ENCODE results near the gene SLC16A5.

The SLC16A5 gene

DNA sequence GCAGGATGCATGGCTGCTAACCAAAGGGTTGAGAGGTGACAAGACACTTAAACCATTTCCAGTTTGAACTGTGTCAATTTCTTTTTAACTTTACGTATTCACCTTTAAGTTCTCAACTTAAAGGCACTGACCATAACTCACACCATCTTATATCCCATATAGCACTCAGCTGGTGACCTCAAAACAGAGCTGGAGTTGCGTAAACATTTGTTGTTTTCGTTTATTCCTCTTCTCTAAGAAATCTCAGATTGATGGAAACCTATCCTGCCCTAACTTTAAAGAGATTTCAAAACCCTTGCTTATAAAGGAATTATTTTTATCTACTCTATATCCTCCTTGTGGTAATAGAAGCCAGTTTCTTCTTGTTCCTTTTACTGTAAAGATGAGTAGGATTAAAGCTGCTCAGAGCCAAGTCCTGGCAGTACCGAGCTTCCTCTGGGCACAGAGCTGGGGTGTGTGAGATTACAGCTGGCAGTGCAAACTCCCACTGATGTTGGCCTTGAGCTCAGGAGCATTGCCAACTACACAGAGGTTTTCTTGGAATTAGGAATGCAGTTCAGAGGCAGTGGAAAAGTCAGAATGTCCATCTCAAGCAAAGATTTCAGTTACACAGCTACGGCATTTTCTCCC, 39.4 kb upstream of the SLC16A5 start:
- Histone ChIP-seq H3K9me3 (ENCODE audit: control insufficient read depth in 1 of 2, low read length in 2 of 2) (no peaks in the 10 kb centered on the region), H3K27ac (ENCODE audit: low read depth, low read length) (no peak overlapping the region), H3K27me3 (ENCODE audit: control insufficient read depth in 1 of 2, insufficient read depth in 2 of 2, low read length in 2 of 2) (no peaks in the 10 kb centered on the region), H3K4me1 (ENCODE audit: control insufficient read depth in 1 of 2, insufficient read depth in 2 of 2, low read length in 2 of 2) (peaks cover 16 to 17% of the 10 kb centered on the region in 2 donors), H3K9ac (ENCODE audit: low read depth in 1 of 2, low read length in 2 of 2) (peak overlapping the region; percentile 68 to 81), H3K36me3 (ENCODE audit: control insufficient read depth in 1 of 2, insufficient read depth in 2 of 2, low read length in 2 of 2) (peaks cover 10 to 14% of the 10 kb centered on the region in 2 donors), H3K4me3 (ENCODE audit: low read depth in 1 of 2, low read length in 2 of 2) (peak overlapping the region; percentile 63 to 86)

DNA sequence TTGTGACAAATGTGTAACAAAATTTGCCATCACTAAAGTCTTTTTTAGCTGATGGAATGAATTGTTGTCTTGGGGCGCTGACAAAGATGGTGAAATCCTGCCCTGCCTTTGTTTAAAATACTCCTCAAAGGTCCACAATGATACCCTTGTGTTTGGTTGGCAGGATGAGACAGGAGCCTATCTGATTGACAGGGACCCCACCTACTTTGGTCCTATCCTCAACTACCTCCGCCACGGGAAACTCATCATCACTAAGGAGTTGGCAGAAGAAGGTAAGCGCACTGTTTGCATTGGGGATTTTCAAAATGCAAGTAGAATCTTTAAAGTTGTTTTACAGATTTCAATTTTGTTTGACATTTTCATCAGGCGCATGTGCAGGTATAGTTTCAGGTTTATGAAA, 38.7 kb upstream of the SLC16A5 start:
- peaks cover 16 to 17% of the 10 kb centered on the region in 2 donors for H3K4me1 ChIP-seq (ENCODE audit: control insufficient read depth in 1 of 2, insufficient read depth in 2 of 2, low read length in 2 of 2)
- no peak overlapping the region for H3K4me3 ChIP-seq (ENCODE audit: low read depth in 1 of 2, low read length in 2 of 2)
- no peak overlapping the region for H3K9ac ChIP-seq (ENCODE audit: low read depth in 1 of 2, low read length in 2 of 2)
- H3K27me3 ChIP-seq (ENCODE audit: control insufficient read depth in 1 of 2, insufficient read depth in 2 of 2, low read length in 2 of 2): no peaks in the 10 kb centered on the region
- peaks cover 10 to 18% of the 10 kb centered on the region in 2 donors for H3K36me3 ChIP-seq (ENCODE audit: control insufficient read depth in 1 of 2, insufficient read depth in 2 of 2, low read length in 2 of 2)
- no peaks in the 10 kb centered on the region for H3K9me3 ChIP-seq (ENCODE audit: control insufficient read depth in 1 of 2, low read length in 2 of 2)
- H3K27ac ChIP-seq (ENCODE audit: low read depth, low read length): no peak overlapping the region

DNA sequence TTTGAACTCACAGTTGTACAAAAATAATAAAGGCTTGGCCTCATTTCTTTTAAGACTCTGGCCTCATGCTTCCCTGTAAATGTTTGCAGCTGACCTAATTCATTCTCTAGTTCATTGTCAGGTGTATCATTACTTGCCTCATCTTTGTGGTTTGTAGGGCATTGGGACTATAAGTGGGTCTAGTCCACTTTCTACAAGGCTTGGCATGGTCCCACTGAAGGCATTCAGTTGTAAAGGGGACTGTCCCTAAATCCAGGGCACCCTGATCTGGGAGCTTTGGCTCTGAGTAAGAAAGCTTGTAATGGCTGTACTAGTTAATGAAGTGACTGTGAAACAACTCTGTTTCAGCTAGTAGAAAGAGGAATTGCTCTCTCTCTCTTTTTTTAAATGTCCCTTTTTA, 38.0 kb upstream of the SLC16A5 start:
- Histone ChIP-seq H3K9me3 (ENCODE audit: control insufficient read depth in 1 of 2, low read length in 2 of 2) (no peaks in the 10 kb centered on the region), H3K4me3 (ENCODE audit: low read depth in 1 of 2, low read length in 2 of 2) (no peak overlapping the region), H3K9ac (ENCODE audit: low read depth in 1 of 2, low read length in 2 of 2) (no peak overlapping the region), H3K36me3 (ENCODE audit: control insufficient read depth in 1 of 2, insufficient read depth in 2 of 2, low read length in 2 of 2) (peaks cover 10 to 22% of the 10 kb centered on the region in 2 donors), H3K4me1 (ENCODE audit: control insufficient read depth in 1 of 2, insufficient read depth in 2 of 2, low read length in 2 of 2) (peaks cover 16 to 17% of the 10 kb centered on the region in 2 donors), H3K27me3 (ENCODE audit: control insufficient read depth in 1 of 2, insufficient read depth in 2 of 2, low read length in 2 of 2) (no peaks in the 10 kb centered on the region), H3K27ac (ENCODE audit: low read depth, low read length) (no peak overlapping the region)

DNA sequence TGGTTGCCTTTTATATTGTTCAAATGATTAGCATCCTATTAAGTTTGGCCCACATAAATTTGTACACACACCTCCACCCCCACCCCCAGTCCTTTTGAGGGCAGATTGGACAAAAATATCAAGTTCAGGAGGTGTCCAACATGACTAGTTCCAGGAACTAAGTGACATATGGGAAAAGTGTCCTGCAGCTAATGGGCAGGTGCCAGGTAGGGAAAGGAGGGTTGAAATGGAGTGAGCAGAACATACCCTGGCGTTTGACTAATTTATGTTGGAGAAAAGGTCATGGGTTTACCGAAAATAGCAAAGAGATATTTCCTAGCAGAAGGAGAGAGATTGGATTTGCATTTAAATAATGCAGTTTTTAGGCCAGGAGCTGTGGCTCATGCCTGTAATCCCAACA, 35.8 kb upstream of the SLC16A5 start:
- Histone ChIP-seq H3K36me3 (ENCODE audit: control insufficient read depth in 1 of 2, insufficient read depth in 2 of 2, low read length in 2 of 2) (peaks cover 10 to 26% of the 10 kb centered on the region in 2 donors), H3K27me3 (ENCODE audit: control insufficient read depth in 1 of 2, insufficient read depth in 2 of 2, low read length in 2 of 2) (no peaks in the 10 kb centered on the region), H3K4me1 (ENCODE audit: control insufficient read depth in 1 of 2, insufficient read depth in 2 of 2, low read length in 2 of 2) (peaks cover 13 to 16% of the 10 kb centered on the region in 2 donors), H3K27ac (ENCODE audit: low read depth, low read length) (no peak overlapping the region), H3K9me3 (ENCODE audit: control insufficient read depth in 1 of 2, low read length in 2 of 2) (no peaks in the 10 kb centered on the region), H3K4me3 (ENCODE audit: low read depth in 1 of 2, low read length in 2 of 2) (no peak overlapping the region), H3K9ac (ENCODE audit: low read depth in 1 of 2, low read length in 2 of 2) (no peak overlapping the region)

DNA sequence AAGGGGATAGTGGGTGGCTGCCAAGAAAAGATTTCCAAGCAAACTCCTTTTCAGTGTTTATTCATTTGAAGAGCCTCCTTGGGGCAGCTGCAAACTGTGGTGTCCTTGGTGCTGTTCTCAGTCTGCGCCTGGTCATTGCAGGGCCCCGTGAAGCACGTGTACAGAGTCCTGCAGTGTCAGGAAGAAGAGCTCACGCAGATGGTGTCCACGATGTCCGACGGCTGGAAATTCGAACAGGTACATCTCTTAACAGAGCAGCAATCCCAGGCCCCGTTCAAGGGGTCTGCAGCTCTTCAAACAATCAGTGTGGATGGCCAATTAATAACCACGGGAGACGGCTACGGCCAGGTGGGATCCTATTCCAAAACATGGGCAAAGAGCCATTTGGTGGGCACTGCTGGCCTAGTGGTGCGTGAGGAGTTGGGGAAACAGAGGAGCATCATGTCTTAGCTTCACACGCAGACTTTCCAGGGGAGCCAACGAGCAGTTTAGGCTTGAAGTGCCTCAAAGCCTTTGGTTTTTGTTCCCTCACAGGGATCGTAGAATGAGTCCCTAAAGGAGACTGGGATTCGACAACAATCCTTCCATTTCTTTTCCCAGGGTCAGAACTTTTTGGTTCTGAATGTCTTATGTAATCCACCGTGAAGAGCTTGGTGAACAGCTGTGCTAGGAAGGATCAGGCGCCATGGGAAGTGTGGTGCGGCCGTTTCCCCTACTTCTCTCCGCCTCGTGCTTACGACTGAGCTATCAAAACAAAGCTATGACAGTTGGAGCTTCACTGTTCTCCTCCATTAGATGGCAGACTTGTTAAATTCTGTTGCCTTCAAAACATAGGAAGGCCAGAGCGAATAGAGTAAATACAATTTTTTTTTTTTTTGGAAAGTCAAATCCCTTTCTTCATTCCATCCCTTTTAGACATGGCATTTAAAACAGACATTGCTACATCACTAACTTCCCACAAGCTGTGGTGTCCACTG, 28.1 kb upstream of the SLC16A5 start:
- Histone ChIP-seq H3K9me3 (ENCODE audit: control insufficient read depth in 1 of 2, low read length in 2 of 2) (no peaks in the 10 kb centered on the region), H3K36me3 (ENCODE audit: control insufficient read depth in 1 of 2, insufficient read depth in 2 of 2, low read length in 2 of 2) (peaks cover 27 to 50% of the 10 kb centered on the region in 2 donors), H3K4me1 (ENCODE audit: control insufficient read depth in 1 of 2, insufficient read depth in 2 of 2, low read length in 2 of 2) (peaks cover 0 to 5% of the 10 kb centered on the region in 2 donors), H3K4me3 (ENCODE audit: low read depth in 1 of 2, low read length in 2 of 2) (no peak overlapping the region), H3K27ac (ENCODE audit: low read depth, low read length) (no peak overlapping the region), H3K27me3 (ENCODE audit: control insufficient read depth in 1 of 2, insufficient read depth in 2 of 2, low read length in 2 of 2) (no peaks in the 10 kb centered on the region), H3K9ac (ENCODE audit: low read depth in 1 of 2, low read length in 2 of 2) (no peak overlapping the region)

DNA sequence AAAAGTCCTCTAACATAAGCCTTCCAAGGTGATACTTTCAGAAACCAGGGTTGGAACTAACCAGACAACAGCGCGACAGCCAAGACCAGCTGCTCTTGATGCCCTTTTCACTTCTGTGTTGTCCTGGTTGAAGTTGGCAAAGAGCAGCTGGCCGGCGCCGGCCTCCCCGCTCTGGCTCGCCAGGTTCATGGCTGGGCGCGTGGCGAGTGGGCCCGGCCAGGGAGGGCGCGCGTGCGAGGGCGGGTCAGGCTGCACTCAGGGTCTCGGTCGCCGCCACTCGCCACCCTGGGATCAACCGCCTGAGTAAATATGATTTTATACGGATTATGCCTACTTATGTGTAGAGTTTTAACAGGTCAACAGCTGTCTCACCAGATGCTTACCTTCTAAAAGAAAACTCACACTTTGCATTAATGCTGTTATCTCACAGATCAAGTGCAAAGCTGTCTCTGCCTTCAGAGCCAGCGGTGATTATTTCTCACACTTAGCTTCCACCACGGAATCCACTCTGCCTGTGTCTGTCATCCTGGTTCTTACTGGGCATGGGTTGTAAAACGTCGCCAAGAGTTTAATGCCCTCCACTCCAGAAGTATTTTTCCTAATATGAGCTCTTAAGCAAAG, 27.2 kb upstream of the SLC16A5 start:
- Histone ChIP-seq H3K4me3 (ENCODE audit: low read depth in 1 of 2, low read length in 2 of 2) (no peak overlapping the region), H3K4me1 (ENCODE audit: control insufficient read depth in 1 of 2, insufficient read depth in 2 of 2, low read length in 2 of 2) (peaks cover 0 to 5% of the 10 kb centered on the region in 2 donors), H3K9me3 (ENCODE audit: control insufficient read depth in 1 of 2, low read length in 2 of 2) (no peaks in the 10 kb centered on the region), H3K36me3 (ENCODE audit: control insufficient read depth in 1 of 2, insufficient read depth in 2 of 2, low read length in 2 of 2) (peaks cover 27 to 54% of the 10 kb centered on the region in 2 donors), H3K27me3 (ENCODE audit: control insufficient read depth in 1 of 2, insufficient read depth in 2 of 2, low read length in 2 of 2) (no peaks in the 10 kb centered on the region), H3K27ac (ENCODE audit: low read depth, low read length) (no peak overlapping the region), H3K9ac (ENCODE audit: low read depth in 1 of 2, low read length in 2 of 2) (no peak overlapping the region)

DNA sequence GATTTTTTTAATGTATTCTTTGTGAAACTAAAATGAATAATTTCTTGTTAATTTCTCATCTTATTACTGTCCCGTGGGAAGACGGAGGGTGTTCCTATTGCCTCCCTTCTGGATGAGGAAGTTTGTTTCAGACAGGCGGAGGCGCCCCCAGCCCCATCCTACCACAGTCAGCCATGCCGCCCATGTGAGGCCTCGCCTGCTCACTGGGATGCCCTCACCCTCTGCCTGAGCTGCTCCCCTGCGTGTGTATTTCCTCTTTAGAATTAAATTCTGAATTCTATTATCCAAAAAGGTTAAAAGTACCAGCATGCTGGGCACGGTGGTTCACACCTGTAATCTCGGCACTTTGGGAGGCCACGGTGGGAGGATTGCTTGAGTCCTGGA, 26.7 kb upstream of the SLC16A5 start:
- Histone ChIP-seq H3K27me3 (ENCODE audit: control insufficient read depth in 1 of 2, insufficient read depth in 2 of 2, low read length in 2 of 2) (no peaks in the 10 kb centered on the region), H3K36me3 (ENCODE audit: control insufficient read depth in 1 of 2, insufficient read depth in 2 of 2, low read length in 2 of 2) (peaks cover 27 to 54% of the 10 kb centered on the region in 2 donors), H3K4me1 (ENCODE audit: control insufficient read depth in 1 of 2, insufficient read depth in 2 of 2, low read length in 2 of 2) (peaks cover 0 to 5% of the 10 kb centered on the region in 2 donors), H3K4me3 (ENCODE audit: low read depth in 1 of 2, low read length in 2 of 2) (no peak overlapping the region), H3K27ac (ENCODE audit: low read depth, low read length) (no peak overlapping the region), H3K9ac (ENCODE audit: low read depth in 1 of 2, low read length in 2 of 2) (no peak overlapping the region), H3K9me3 (ENCODE audit: control insufficient read depth in 1 of 2, low read length in 2 of 2) (no peaks in the 10 kb centered on the region)

DNA sequence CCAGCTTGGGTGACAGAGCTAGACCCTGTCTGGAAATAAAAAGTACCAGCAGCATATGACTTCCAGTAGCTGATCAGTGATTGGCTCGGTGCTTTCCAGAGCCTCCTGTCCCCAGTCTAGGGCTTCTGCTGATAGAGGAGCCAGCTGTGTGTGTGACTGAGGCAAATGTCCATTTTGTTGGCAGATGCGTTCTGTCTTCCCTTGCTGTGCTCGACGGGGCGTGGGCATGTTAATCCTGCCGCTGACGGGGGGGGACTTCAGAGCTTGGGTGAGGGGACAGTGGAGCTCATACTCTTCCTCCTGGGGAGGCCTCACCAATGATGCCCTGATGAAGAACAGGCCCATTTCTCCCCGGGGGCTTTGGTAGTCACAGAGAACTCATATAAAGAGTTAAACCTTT, 26.1 kb upstream of the SLC16A5 start:
- H3K36me3 ChIP-seq (ENCODE audit: control insufficient read depth in 1 of 2, insufficient read depth in 2 of 2, low read length in 2 of 2): peaks cover 27 to 54% of the 10 kb centered on the region in 2 donors
- H3K9ac ChIP-seq (ENCODE audit: low read depth in 1 of 2, low read length in 2 of 2): no peak overlapping the region

DNA sequence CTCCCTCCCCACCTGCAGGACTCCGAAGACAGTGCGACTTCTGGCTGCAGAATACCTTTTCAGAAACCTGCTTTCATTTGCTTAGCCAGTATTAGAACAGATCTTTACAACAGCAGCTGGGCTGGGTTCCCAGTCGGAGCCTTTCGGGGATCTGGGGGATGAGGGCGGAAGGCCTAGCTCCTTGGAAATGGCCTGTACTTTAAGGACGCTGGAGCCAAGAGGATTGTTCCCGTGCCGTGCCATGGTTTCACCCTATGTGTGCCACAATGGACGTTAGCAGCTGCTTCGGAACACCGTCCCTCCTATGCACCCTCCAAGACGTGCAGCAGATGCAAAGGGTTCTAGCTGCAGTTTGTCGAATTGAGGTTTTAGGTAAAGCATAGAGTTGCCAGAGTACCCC, 24.6 kb upstream of the SLC16A5 start:
- no peaks in the 10 kb centered on the region for H3K27me3 ChIP-seq (ENCODE audit: control insufficient read depth in 1 of 2, insufficient read depth in 2 of 2, low read length in 2 of 2)
- H3K9ac ChIP-seq (ENCODE audit: low read depth in 1 of 2, low read length in 2 of 2): no peak overlapping the region
- H3K27ac ChIP-seq (ENCODE audit: low read depth, low read length): no peak overlapping the region
- no peaks in the 10 kb centered on the region for H3K9me3 ChIP-seq (ENCODE audit: control insufficient read depth in 1 of 2, low read length in 2 of 2)
- peaks cover 0 to 5% of the 10 kb centered on the region in 2 donors for H3K4me1 ChIP-seq (ENCODE audit: control insufficient read depth in 1 of 2, insufficient read depth in 2 of 2, low read length in 2 of 2)
- peaks cover 27 to 54% of the 10 kb centered on the region in 2 donors for H3K36me3 ChIP-seq (ENCODE audit: control insufficient read depth in 1 of 2, insufficient read depth in 2 of 2, low read length in 2 of 2)
- H3K4me3 ChIP-seq (ENCODE audit: low read depth in 1 of 2, low read length in 2 of 2): no peak overlapping the region

More for the DNA sequence above, 26.1 kb upstream of the SLC16A5 start:
- no peak overlapping the region for H3K4me3 ChIP-seq (ENCODE audit: low read depth in 1 of 2, low read length in 2 of 2)
- no peak overlapping the region for H3K27ac ChIP-seq (ENCODE audit: low read depth, low read length)
- H3K27me3 ChIP-seq (ENCODE audit: control insufficient read depth in 1 of 2, insufficient read depth in 2 of 2, low read length in 2 of 2): no peaks in the 10 kb centered on the region
- peaks cover 0 to 5% of the 10 kb centered on the region in 2 donors for H3K4me1 ChIP-seq (ENCODE audit: control insufficient read depth in 1 of 2, insufficient read depth in 2 of 2, low read length in 2 of 2)
- no peaks in the 10 kb centered on the region for H3K9me3 ChIP-seq (ENCODE audit: control insufficient read depth in 1 of 2, low read length in 2 of 2)

DNA sequence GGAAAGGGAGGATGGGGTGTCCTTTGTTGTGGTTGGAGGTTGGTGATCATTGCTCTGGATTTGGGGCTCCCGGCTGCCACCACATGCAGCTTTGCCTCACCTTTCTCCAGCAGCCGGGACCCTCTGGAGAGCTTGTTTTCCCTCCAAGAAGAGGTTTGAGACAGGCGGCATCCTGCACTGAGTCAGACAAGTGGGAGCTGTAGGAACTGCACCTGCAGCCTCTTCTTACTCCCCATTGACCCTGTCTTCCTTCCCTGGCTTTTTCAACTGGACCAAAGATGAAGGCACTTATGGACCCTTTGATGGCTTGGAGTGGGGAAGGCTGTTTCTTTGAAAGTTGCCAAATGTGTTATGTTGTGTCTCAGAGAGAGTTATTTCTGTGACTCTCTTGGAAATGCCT, 24.1 kb upstream of the SLC16A5 start:
- peaks cover 27 to 54% of the 10 kb centered on the region in 2 donors for H3K36me3 ChIP-seq (ENCODE audit: control insufficient read depth in 1 of 2, insufficient read depth in 2 of 2, low read length in 2 of 2)
- H3K27ac ChIP-seq (ENCODE audit: low read depth, low read length): no peak overlapping the region
- peaks cover 0 to 5% of the 10 kb centered on the region in 2 donors for H3K4me1 ChIP-seq (ENCODE audit: control insufficient read depth in 1 of 2, insufficient read depth in 2 of 2, low read length in 2 of 2)
- no peaks in the 10 kb centered on the region for H3K9me3 ChIP-seq (ENCODE audit: control insufficient read depth in 1 of 2, low read length in 2 of 2)
- H3K4me3 ChIP-seq (ENCODE audit: low read depth in 1 of 2, low read length in 2 of 2): no peak overlapping the region
- no peaks in the 10 kb centered on the region for H3K27me3 ChIP-seq (ENCODE audit: control insufficient read depth in 1 of 2, insufficient read depth in 2 of 2, low read length in 2 of 2)
- no peak overlapping the region for H3K9ac ChIP-seq (ENCODE audit: low read depth in 1 of 2, low read length in 2 of 2)
